HCT116 (cell line): ENCODE results near the gene CEP131. TPM values are rescaled to one million over a fixed set of nuclear protein-coding genes. Genes with fewer than 3 reads are reported as not detected.

Experiments used
- ATAC-seq: fragments of 200-7000 bp; cut with Tn5 transposase; 2 replicates; pipeline ENCODE4 v1.9.1; 2020; ENCODE audit warnings: mild to moderate bottlenecking, moderate library complexity
- BruUV-seq: library from RNA; stranded (reverse); fragments of 400-500 nt; replicated peaks from 2 replicates; lab custom pipeline; 2021; lab: Mats Ljungman, UMichigan
- CTCF ChIA-PET: fragments of 300-600 bp; sonication (Branson Sonifier 250); formaldehyde crosslinking; loops from one replicate; lab custom pipeline; 2021; ENCODE audit warnings: antibody characterized with exemption; lab: Charles Lee
- POLR2A ChIA-PET: fragments of 300-600, 350-600 bp; sonication (Branson Sonifier 250); formaldehyde crosslinking; loops from one replicate; lab custom pipeline; 2021; ENCODE audit warnings: antibody characterized with exemption; lab: Charles Lee
- RAD21 ChIA-PET, 2 experiments: fragments of 300-600 bp; sonication (Branson Sonifier 250); formaldehyde crosslinking; loops; one replicate each; lab custom pipeline; 2023; ENCODE audit warnings: low total read pairs in 2 of 2; ENCODE audit not compliant: uncharacterized antibody in 2 of 2, unreplicated experiment in 2 of 2, low non-redundant PET in 1 of 2; lab: Charles Lee
- DNase-seq: peaks from one replicate; pipeline ENCODE4 v3.0.0-alpha.2; 2010; ENCODE audit warnings: low read depth, low spot score
- H2AFZ ChIP-seq: fragments of 200-600 bp; shearing (Covaris generic), sonication (generic); 2 replicates; pipeline ENCODE4 v1.6.1; 2017; ENCODE audit warnings: low read depth, mixed run types, mixed read lengths, antibody characterized with exemption, low read length; ENCODE audit not compliant: poor library complexity, severe bottlenecking
- H3K27ac ChIP-seq: 2 replicates; pipeline ENCODE4 v1.5.1; 2012; ENCODE audit warnings: low read depth, low read length
- H3K27me3 ChIP-seq: fragments of 200-600 bp; sonication (generic); 2 replicates; pipeline ENCODE4 v1.6.1; 2016; ENCODE audit warnings: mixed run types, low read length, mixed read lengths; ENCODE audit not compliant: insufficient read depth
- H3K36me3 ChIP-seq, 2 experiments: fragments of 200-500 bp in 1 of 2; fragments of 200-600 bp in 1 of 2; sonication (Bioruptor generic) in 1 of 2; sonication (generic) in 1 of 2; 2 replicates each; pipeline versions ENCODE4 v1.5.1 to v1.6.1; 2014 to 2016; ENCODE audit warnings: low read length in 2 of 2, inconsistent platforms in 1 of 2, mixed read lengths in 1 of 2, mixed run types in 1 of 2; ENCODE audit not compliant: insufficient read depth in 2 of 2, control insufficient read depth in 1 of 2
- H3K4me1 ChIP-seq, 2 experiments: fragments of 200-600 bp in 1 of 2; sonication (generic) in 1 of 2; 2 replicates each; pipeline versions ENCODE4 v1.5.1 to v1.6.1; 2012 to 2017; ENCODE audit warnings: low read length in 2 of 2, inconsistent platforms in 1 of 2, mild to moderate bottlenecking in 1 of 2, mixed read lengths in 1 of 2, mixed run types in 1 of 2, moderate library complexity in 1 of 2; ENCODE audit not compliant: insufficient read depth in 2 of 2, control insufficient read depth in 1 of 2
- H3K4me2 ChIP-seq: fragments of 200-600 bp; sonication (generic); 2 replicates; pipeline ENCODE4 v1.6.1; 2017; ENCODE audit warnings: mixed run types, low read length, mixed read lengths
- H3K4me3 ChIP-seq, 2 experiments: fragments of 200-600 bp in 1 of 2; sonication (generic) in 1 of 2; replicated peaks in 1 of 2; 2 replicates each; pipeline ENCODE4 v1.5.1; 2011 to 2016; ENCODE audit warnings: low read length in 2 of 2, control low read depth in 1 of 2, low read depth in 1 of 2, mild to moderate bottlenecking in 1 of 2, mixed read lengths in 1 of 2, mixed run types in 1 of 2
- H3K79me2 ChIP-seq: fragments of 200-600 bp; sonication (generic); 2 replicates; pipeline ENCODE4 v1.6.1; 2017; ENCODE audit warnings: mild to moderate bottlenecking, mixed run types, low read length, moderate library complexity, mixed read lengths; ENCODE audit not compliant: insufficient read depth
- H3K9ac ChIP-seq: fragments of 200-600 bp; sonication (generic); 2 replicates; pipeline ENCODE4 v1.6.1; 2016; ENCODE audit warnings: low read length, mixed read lengths
- H3K9me2 ChIP-seq: fragments of 200-600 bp; sonication (generic), shearing (Covaris generic); 2 replicates; pipeline ENCODE4 v1.6.1; 2017; ENCODE audit warnings: mixed run types, mild to moderate bottlenecking, moderate library complexity; ENCODE audit not compliant: insufficient read depth
- H3K9me3 ChIP-seq, 2 experiments: fragments of 200-500 bp in 1 of 2; fragments of 200-600 bp in 1 of 2; sonication (Bioruptor generic) in 1 of 2; sonication (generic) in 1 of 2; 2 replicates each; pipeline ENCODE4 v1.6.1; 2014 to 2017; ENCODE audit warnings: low read length in 2 of 2, mixed read lengths in 2 of 2, inconsistent platforms in 1 of 2, low read depth in 1 of 2, mild to moderate bottlenecking in 1 of 2, mixed run types in 1 of 2, moderate library complexity in 1 of 2; ENCODE audit not compliant: control insufficient read depth in 1 of 2, insufficient read depth in 1 of 2
- H4K20me1 ChIP-seq: fragments of 200-600 bp; sonication (generic), shearing (Covaris generic); 2 replicates; pipeline ENCODE4 v1.6.1; 2017; ENCODE audit warnings: mixed run types, mild to moderate bottlenecking, moderate library complexity; ENCODE audit not compliant: insufficient read depth
- CTCF ChIP-seq, 3 experiments: fragments of 200-600 bp in 1 of 3; sonication (generic) in 1 of 3; IDR thresholded peaks in 2 of 3; conservative IDR thresholded peaks in 1 of 3; 2 replicates each; pipeline ENCODE4 v1.5.1; 2012 to 2017; ENCODE audit warnings: low read depth in 2 of 3, low read length in 2 of 3, antibody characterized with exemption in 1 of 3, borderline replicate concordance in 1 of 3, control low read depth in 1 of 3, mild to moderate bottlenecking in 1 of 3, mixed read lengths in 1 of 3, mixed run types in 1 of 3, moderate library complexity in 1 of 3; ENCODE audit not compliant: insufficient read depth in 1 of 3
- ELF1 ChIP-seq: IDR thresholded peaks from 2 replicates; pipeline ENCODE4 v1.6.1; 2012; ENCODE audit warnings: low read depth, borderline replicate concordance
- EZH2 ChIP-seq: fragments of 200-600 bp; sonication (generic); IDR thresholded peaks from 2 replicates; pipeline ENCODE4 v1.6.1; 2017; ENCODE audit warnings: antibody characterized with exemption, mixed run types
- EZH2phosphoT487 ChIP-seq: fragments of 200-600 bp; IDR thresholded peaks from 2 replicates; pipeline ENCODE4 v1.6.1; 2018; ENCODE audit warnings: antibody characterized with exemption, borderline replicate concordance
- POLR2AphosphoS5 ChIP-seq: IDR thresholded peaks from 2 replicates; pipeline ENCODE4 v1.6.1; 2011; ENCODE audit warnings: mild to moderate bottlenecking, low read depth, low read length, moderate library complexity
- RAD21 ChIP-seq: IDR thresholded peaks from 2 replicates; pipeline ENCODE4 v1.6.1; 2012; ENCODE audit warnings: low read depth, mild to moderate bottlenecking
- SP1 ChIP-seq: IDR thresholded peaks from 2 replicates; pipeline ENCODE4 v1.6.1; 2012; ENCODE audit warnings: low read depth
- YY1 ChIP-seq: IDR thresholded peaks from 2 replicates; pipeline ENCODE4 v1.6.1; 2011; ENCODE audit warnings: low read length, low read depth, moderate library complexity, mild to moderate bottlenecking; ENCODE audit not compliant: insufficient replicate concordance; ENCODE audit errors: extremely low read depth
- ZBTB33 ChIP-seq: IDR thresholded peaks from 2 replicates; pipeline ENCODE4 v1.6.1; 2011; ENCODE audit warnings: mild to moderate bottlenecking, low read length, moderate library complexity; ENCODE audit not compliant: insufficient replicate concordance; ENCODE audit errors: extremely low read depth
- ZFX ChIP-seq: fragments of 450-650 bp; IDR thresholded peaks from 2 replicates; pipeline ENCODE4 v1.6.1; 2017
- ZNF274 ChIP-seq: fragments of 200-500 bp; sonication (Bioruptor generic); IDR thresholded peaks from 2 replicates; pipeline ENCODE4 v1.6.1; 2014; ENCODE audit warnings: mild to moderate bottlenecking, low read depth, low read length, inconsistent platforms
- intact Hi-C: fragments of 100-400 bp; cut with micrococcal nuclease; formaldehyde crosslinking; loops from 2 replicates; pipeline ENCODE4 v1.10.0; 2022
- total RNA-seq: library from RNA; stranded (reverse); gene quantifications from one replicate; pipeline ENCODE4 v1.2.1, GENCODE V29; 2021; ENCODE audit not compliant: unreplicated experiment
- TF ChIP-seq, protein P1 (sequence below): IDR thresholded peaks from 2 replicates; pipeline ENCODE4 v1.6.1; 2012
- TF ChIP-seq, protein P2 (sequence below): IDR thresholded peaks from 2 replicates; pipeline ENCODE4 v1.6.1; 2012; ENCODE audit warnings: low read depth

CEP131 gene
- total RNA-seq, 1 experiment from 2014 or later: 30.2 TPM

GRCh38 chr17:81251709-81252301, 29.0 kb upstream of the CEP131 start (continued):
- TF ChIP-seq SP1 (no peak), EZH2 (no peak), CTCF (IDR thresholded peaks at IDR 0.05 in 2 of 3, conservative IDR thresholded peaks at IDR 0.05 in 1 of 3; ENCODE audit: borderline replicate concordance in 1 of 3, insufficient read depth in 1 of 3, low read depth in 2 of 3, low read length in 2 of 3) (no peak), ZBTB33 (no peak), ELF1 (no peak), POLR2AphosphoS5 (no peak), RAD21 (no peak)
- TF ChIP-seq, protein P1, sequence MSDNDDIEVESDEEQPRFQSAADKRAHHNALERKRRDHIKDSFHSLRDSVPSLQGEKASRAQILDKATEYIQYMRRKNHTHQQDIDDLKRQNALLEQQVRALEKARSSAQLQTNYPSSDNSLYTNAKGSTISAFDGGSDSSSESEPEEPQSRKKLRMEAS: no peak

DNA sequence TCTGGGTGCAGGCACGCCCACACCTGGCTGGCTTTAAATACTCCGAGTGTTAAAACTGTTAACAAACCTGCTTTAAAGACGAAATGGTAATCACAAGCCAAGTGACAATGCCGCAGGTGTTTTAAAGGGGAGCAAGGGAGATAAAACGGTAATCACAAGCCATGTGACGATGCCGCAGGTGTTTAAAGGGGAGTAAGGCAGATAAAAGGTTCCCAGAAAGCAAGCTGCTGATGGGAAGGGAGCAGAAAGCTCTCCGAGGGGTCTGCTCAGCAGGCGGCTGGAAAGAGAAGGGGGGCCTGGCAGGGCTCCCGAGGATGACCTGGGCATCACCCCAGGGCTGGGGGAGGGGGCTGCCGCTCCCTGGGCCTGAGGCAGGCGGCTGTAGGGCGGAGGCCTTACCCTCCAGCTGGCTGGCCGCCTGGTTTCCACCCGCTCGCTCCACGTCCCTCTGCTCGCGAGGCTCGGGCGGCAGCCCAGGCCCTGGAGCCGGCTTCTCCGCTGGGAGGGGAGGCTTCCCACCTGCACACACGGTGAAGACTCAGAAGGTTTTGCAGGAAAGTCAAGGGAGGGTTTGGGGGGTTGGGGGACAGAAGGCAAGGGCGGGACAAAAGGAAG, 28.4 kb upstream of the CEP131 start:
- H3K27me3 ChIP-seq: no peaks in the 10 kb centered on the region
- no peaks in the 10 kb centered on the region for H3K9me2 ChIP-seq
- ATAC-seq: no peak
- peaks cover 21 to 32% of the 10 kb centered on the region in 2 experiments; a peak in 3 of 4 replicates for H3K36me3 ChIP-seq
- intact Hi-C loops: no loop called here
- peaks cover 9% of the 10 kb centered on the region; the same call in 1 of the 2 replicates for H3K79me2 ChIP-seq
- no peak for DNase-seq
- H3K9me3 ChIP-seq: peaks cover 0 to 12% of the 10 kb centered on the region in 2 experiments; a peak in 1 of 4 replicates
- H3K27ac ChIP-seq: no peak overlapping the region
- no peak overlapping the region for H3K9ac ChIP-seq
- H3K4me2 ChIP-seq: no peak overlapping the region
- CTCF ChIA-PET: no interaction called here
- H3K4me1 ChIP-seq: no peaks in the 10 kb centered on the region
- POLR2A ChIA-PET: no interaction called here
- RAD21 ChIA-PET: no interaction called here
- no TSS peak for BruUV-seq
- TF ChIP-seq EZH2phosphoT487: no peak
- TF ChIP-seq EZH2: no peak
- TF ChIP-seq ZFX: no peak
- TF ChIP-seq, protein P2, sequence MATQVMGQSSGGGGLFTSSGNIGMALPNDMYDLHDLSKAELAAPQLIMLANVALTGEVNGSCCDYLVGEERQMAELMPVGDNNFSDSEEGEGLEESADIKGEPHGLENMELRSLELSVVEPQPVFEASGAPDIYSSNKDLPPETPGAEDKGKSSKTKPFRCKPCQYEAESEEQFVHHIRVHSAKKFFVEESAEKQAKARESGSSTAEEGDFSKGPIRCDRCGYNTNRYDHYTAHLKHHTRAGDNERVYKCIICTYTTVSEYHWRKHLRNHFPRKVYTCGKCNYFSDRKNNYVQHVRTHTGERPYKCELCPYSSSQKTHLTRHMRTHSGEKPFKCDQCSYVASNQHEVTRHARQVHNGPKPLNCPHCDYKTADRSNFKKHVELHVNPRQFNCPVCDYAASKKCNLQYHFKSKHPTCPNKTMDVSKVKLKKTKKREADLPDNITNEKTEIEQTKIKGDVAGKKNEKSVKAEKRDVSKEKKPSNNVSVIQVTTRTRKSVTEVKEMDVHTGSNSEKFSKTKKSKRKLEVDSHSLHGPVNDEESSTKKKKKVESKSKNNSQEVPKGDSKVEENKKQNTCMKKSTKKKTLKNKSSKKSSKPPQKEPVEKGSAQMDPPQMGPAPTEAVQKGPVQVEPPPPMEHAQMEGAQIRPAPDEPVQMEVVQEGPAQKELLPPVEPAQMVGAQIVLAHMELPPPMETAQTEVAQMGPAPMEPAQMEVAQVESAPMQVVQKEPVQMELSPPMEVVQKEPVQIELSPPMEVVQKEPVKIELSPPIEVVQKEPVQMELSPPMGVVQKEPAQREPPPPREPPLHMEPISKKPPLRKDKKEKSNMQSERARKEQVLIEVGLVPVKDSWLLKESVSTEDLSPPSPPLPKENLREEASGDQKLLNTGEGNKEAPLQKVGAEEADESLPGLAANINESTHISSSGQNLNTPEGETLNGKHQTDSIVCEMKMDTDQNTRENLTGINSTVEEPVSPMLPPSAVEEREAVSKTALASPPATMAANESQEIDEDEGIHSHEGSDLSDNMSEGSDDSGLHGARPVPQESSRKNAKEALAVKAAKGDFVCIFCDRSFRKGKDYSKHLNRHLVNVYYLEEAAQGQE: no peak
- TF ChIP-seq YY1: no peak
- no peak for TF ChIP-seq ZNF274
- no peak overlapping the region for H3K4me3 ChIP-seq
- no peak overlapping the region for H2AFZ ChIP-seq
- H4K20me1 ChIP-seq: no peaks in the 10 kb centered on the region
